BE2C (cell line): ENCODE data around the gene SPHK2.

Experiments used
- DNase-seq: peaks from one replicate; pipeline ENCODE4 v3.0.0-alpha.2; 2020
- H3K27me3 ChIP-seq: fragments of 250-450 bp; sonication (Bioruptor Pico); 2 replicates; pipeline ENCODE4 v1.5.1; 2020; ENCODE audit warnings: mild to moderate bottlenecking
- H3K36me3 ChIP-seq: fragments of 250-450 bp; sonication (Bioruptor Pico); 2 replicates; pipeline ENCODE4 v1.5.1; 2020; ENCODE audit warnings: mild to moderate bottlenecking
- H3K4me1 ChIP-seq: fragments of 250-450 bp; sonication (Bioruptor Pico); 2 replicates; pipeline ENCODE4 v1.5.1; 2020
- H3K4me3 ChIP-seq: 2 replicates; pipeline ENCODE4 v1.5.1; 2011; ENCODE audit warnings: low read depth, low read length
- H3K9me3 ChIP-seq: fragments of 250-450 bp; sonication (Bioruptor Pico); 2 replicates; pipeline ENCODE4 v1.5.1; 2020
- TF ChIP-seq, protein P1 (sequence below): IDR thresholded peaks from 2 replicates; pipeline ENCODE4 v1.5.1; 2012; ENCODE audit warnings: mild to moderate bottlenecking, low read depth, low read length

Gene SPHK2

GRCh38 chr19:48635263-48635965 lies 16.1 kb downstream of the SPHK2 start:
- peak overlapping the region; percentile 65 for H3K4me3 ChIP-seq
- no peaks in the 10 kb centered on the region for H3K9me3 ChIP-seq
- peak; percentile 79 for DNase-seq
- no peaks in the 10 kb centered on the region for H3K36me3 ChIP-seq
- H3K4me1 ChIP-seq = peaks cover 24% of the 10 kb centered on the region
- TF ChIP-seq, protein P1, sequence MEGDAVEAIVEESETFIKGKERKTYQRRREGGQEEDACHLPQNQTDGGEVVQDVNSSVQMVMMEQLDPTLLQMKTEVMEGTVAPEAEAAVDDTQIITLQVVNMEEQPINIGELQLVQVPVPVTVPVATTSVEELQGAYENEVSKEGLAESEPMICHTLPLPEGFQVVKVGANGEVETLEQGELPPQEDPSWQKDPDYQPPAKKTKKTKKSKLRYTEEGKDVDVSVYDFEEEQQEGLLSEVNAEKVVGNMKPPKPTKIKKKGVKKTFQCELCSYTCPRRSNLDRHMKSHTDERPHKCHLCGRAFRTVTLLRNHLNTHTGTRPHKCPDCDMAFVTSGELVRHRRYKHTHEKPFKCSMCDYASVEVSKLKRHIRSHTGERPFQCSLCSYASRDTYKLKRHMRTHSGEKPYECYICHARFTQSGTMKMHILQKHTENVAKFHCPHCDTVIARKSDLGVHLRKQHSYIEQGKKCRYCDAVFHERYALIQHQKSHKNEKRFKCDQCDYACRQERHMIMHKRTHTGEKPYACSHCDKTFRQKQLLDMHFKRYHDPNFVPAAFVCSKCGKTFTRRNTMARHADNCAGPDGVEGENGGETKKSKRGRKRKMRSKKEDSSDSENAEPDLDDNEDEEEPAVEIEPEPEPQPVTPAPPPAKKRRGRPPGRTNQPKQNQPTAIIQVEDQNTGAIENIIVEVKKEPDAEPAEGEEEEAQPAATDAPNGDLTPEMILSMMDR = no peak
- no peaks in the 10 kb centered on the region for H3K27me3 ChIP-seq

DNA sequence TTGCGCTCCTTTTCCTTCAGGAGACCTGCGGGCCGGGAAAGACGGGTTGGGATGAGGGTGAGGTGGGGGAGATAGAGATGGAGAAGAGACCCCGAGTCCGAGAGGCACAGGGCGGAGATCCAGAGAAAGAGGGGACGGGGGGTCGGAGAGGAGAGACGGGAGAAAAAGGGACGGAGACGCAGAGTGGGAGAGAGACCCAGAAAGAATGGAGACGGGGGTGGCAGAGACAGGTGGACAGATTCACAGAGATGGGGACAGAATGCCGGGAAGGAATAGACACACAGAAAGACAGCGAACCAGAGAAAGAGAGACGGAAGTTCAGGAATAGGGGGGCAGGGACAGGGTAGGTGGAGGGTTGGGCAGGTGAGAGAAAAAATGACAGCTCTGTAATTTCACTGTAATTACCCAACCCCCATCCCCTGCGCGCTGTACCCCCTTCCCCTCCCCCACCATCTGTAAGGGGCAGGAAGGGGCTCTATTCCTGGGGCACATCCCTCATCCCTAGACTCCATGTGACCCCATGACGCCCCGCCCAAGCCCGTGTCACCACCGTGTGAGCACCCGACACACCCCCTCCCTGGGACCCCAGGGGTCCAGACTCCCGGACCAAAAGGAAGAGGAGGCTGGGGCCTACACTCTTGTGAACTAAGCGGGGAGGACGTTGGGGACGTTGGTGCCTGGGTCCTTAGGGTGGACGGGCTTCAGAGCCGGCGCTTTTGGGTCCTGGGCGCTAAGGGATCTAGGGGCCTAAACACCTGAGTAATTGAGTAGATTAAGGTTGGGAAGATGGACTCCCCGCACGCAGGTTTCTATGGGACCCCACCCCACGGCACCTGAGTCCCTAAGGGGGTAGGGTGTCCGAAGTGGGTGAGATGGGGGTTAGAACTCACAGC lies 16.9 kb downstream of the SPHK2 start:
- H3K4me3 ChIP-seq = peak overlapping the region; percentile 65
- peaks cover 22% of the 10 kb centered on the region for H3K4me1 ChIP-seq

DNA sequence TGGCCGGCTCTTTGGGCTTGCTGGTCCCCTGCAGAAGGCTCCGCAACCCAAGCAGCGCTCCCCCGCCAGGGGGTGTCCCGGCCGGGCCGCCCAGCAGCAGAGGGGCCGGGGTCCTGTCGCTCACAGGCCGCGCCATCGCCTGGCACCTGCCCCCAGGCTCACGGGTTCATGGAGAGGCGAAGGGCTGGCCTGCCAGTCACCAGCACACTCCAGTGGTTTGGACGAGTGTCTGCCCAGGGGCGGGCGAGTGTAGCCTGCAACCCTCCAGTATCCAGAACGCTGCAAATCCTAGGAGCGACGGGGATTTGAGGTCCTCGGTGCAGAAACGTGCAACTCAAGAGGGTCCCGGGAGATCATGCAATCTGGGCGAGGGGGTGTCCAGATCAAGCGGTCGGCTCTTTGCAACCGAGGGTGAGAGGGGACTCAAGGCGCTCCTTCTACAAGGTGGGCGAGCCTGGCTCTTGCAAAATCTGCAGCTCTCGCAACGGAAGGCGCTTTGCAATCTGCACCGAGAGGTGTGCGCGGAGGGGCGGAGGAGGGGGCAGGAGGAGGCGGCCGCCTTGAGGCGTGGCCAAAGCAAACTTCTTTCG lies 17.6 kb downstream of the SPHK2 start, which contains the start of gene DBP:
Gene DBP (minus strand): TSS at position 521 of the 590 bp plus-strand sequence. CDS start 385 bp downstream, at position 136.
- H3K4me1 ChIP-seq = peaks cover 22% of the 10 kb centered on the region
- peak; percentile 65 for DNase-seq
- H3K36me3 ChIP-seq = no peaks in the 10 kb centered on the region
- peak within 1 kb of the TSS; percentile 65 for H3K4me3 ChIP-seq
- no peaks in the 10 kb centered on the region for H3K9me3 ChIP-seq
- TF ChIP-seq, protein P1 = no peak; the same call in 1 of the 2 replicates
- no peaks in the 10 kb centered on the region for H3K27me3 ChIP-seq

More for the DNA sequence above, 16.9 kb downstream of the SPHK2 start:
- Histone ChIP-seq H3K9me3 (no peaks in the 10 kb centered on the region), H3K27me3 (no peaks in the 10 kb centered on the region), H3K36me3 (no peaks in the 10 kb centered on the region)
- no peak for DNase-seq
- TF ChIP-seq, protein P1 = no peak

- H3K4me1 ChIP-seq = peaks cover 22% of the 10 kb centered on the region
- TF ChIP-seq, protein P1 = no peak
- DNase-seq = peak; percentile 99
Observed at GRCh38 chr19:48637449-48637947, 18.2 kb downstream of the SPHK2 start.

DNA sequence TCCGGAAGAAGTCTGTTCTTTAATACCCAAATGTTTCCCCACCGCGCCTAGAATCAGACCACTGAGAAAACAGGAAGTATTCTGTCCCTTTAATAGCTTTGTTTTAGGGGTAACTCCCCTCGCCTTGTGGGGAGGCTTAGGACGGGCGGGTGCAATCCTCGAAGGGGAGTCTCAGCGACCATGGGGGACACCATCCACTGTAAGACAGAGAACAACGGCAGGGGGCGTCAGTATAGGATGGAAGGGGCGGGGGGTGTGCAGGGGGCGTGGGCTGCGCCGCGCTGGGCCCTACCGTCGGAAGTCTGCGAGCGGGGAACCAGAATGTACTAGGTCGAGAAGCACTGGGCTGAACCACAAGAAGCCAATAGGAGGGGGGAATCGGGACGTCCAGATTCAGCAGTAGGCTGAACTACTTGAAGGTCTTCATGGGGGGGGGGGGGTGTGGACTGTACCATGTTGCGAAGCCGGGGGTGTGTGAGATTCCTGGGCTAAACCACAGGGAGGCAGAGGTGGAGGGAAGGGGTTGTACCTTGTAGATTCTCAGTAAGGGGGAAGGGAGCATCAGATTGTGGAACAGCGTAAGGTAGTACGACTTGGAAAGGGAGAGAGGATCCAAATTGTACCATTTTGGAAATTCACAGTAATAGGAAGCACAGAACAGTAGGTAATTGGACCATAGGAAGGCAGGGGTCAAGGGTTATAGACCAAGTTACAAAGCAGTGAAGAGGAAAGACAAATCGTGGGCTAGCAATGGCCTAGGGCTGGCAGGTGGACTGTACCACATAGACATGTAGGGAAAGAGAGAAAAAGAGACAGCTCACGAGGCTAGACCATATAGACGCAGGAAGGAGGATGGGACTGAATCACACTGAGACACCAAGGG lies 18.9 kb downstream of the SPHK2 start:
- Histone ChIP-seq H3K4me1 (peaks cover 22% of the 10 kb centered on the region), H3K36me3 (no peaks in the 10 kb centered on the region), H3K27me3 (no peaks in the 10 kb centered on the region), H3K4me3 (peak overlapping the region; percentile 29), H3K9me3 (no peaks in the 10 kb centered on the region)
- TF ChIP-seq, protein P1 = peak; percentile 11; the same call in 1 of the 2 replicates
- DNase-seq = peak; percentile 83

More at GRCh38 chr19:48637449-48637947, 18.2 kb downstream of the SPHK2 start:
- Histone ChIP-seq H3K9me3 (no peaks in the 10 kb centered on the region), H3K36me3 (no peaks in the 10 kb centered on the region), H3K4me3 (peak overlapping the region; percentile 65), H3K27me3 (no peaks in the 10 kb centered on the region)
